HepG2 (cell line): ENCODE measurements around the gene LNX2. TPM values are rescaled to one million over a fixed set of nuclear protein-coding genes. Genes with fewer than 3 reads are reported as not detected.

ENCODE experiments used
- CC2D1A ChIP-seq: sonication (generic); formaldehyde crosslinking; IDR thresholded peaks from 2 replicates; pipeline ENCODE4 v1.8.1; 2023; ENCODE audit warnings: mild to moderate bottlenecking, missing genetic modification reagents
- CREM ChIP-seq, 2 experiments: sonication (generic) in 1 of 2; formaldehyde crosslinking in 1 of 2; IDR thresholded peaks; 2 replicates each; pipeline versions ENCODE4 v1.4.0 to v1.6.1; 2016 to 2020; ENCODE audit warnings: antibody characterized with exemption in 1 of 2, mild to moderate bottlenecking in 1 of 2, missing genetic modification reagents in 1 of 2
- ETV5 ChIP-seq: IDR thresholded peaks from 2 replicates; pipeline ENCODE4 v1.6.1; 2018; ENCODE audit warnings: missing biosample characterization, missing genetic modification reagents, inconsistent platforms, borderline replicate concordance
- GTF2F1 ChIP-seq: fragments of 150-350 bp; IDR thresholded peaks from 2 replicates; pipeline ENCODE4 v1.6.1; 2014; ENCODE audit warnings: low read length
- ISX ChIP-seq: sonication (generic); formaldehyde crosslinking; conservative IDR thresholded peaks from 2 replicates; pipeline ENCODE4 v1.5.0; 2020; ENCODE audit warnings: missing genetic modification reagents
- MED1 ChIP-seq: sonication (generic); formaldehyde crosslinking; IDR thresholded peaks from 2 replicates; pipeline ENCODE4 v1.4.0; 2020; ENCODE audit warnings: missing genetic modification reagents
- MTA3 ChIP-seq: sonication (generic); formaldehyde crosslinking; IDR thresholded peaks from 2 replicates; pipeline ENCODE4 v1.4.0; 2020; ENCODE audit warnings: missing genetic modification reagents
- NFE2 ChIP-seq: sonication (generic); formaldehyde crosslinking; IDR thresholded peaks from 2 replicates; pipeline ENCODE4 v1.4.0; 2020; ENCODE audit warnings: missing genetic modification reagents
- PPARG ChIP-seq: conservative IDR thresholded peaks from 2 replicates; pipeline ENCODE4 v1.6.1; 2016; ENCODE audit warnings: missing biosample characterization, missing genetic modification reagents
- RAD51 ChIP-seq: fragments of 450-650 bp; IDR thresholded peaks from 2 replicates; pipeline ENCODE4 v1.6.1; 2016; ENCODE audit warnings: borderline replicate concordance
- RARA ChIP-seq: IDR thresholded peaks from 2 replicates; pipeline ENCODE4 v1.6.1; 2016; ENCODE audit warnings: missing genetic modification reagents, missing compliant biosample characterization
- SKI ChIP-seq: fragments of 450-650 bp; IDR thresholded peaks from one replicate; pipeline ENCODE4 v1.6.1; 2018; ENCODE audit warnings: mild to moderate bottlenecking; ENCODE audit not compliant: partially characterized antibody
- THAP11 ChIP-seq: IDR thresholded peaks from 2 replicates; pipeline ENCODE4 v1.6.1; 2016; ENCODE audit warnings: missing biosample characterization, missing genetic modification reagents
- ZFP62 ChIP-seq: sonication (generic); formaldehyde crosslinking; IDR thresholded peaks from 2 replicates; pipeline ENCODE4 v1.4.0; 2020; ENCODE audit warnings: missing genetic modification reagents
- ZGPAT ChIP-seq: IDR thresholded peaks from 2 replicates; pipeline ENCODE4 v1.6.1; 2016; ENCODE audit warnings: mild to moderate bottlenecking
- ZMYM2 ChIP-seq: sonication (generic); formaldehyde crosslinking; IDR thresholded peaks from 2 replicates; pipeline ENCODE4 v1.8.0; 2022; ENCODE audit warnings: mild to moderate bottlenecking, missing genetic modification reagents
- ZNF18 ChIP-seq: sonication (generic); formaldehyde crosslinking; IDR thresholded peaks from 2 replicates; pipeline ENCODE4 v1.8.0; 2022; ENCODE audit warnings: mild to moderate bottlenecking, missing genetic modification reagents; ENCODE audit not compliant: insufficient replicate concordance
- ZNF614 ChIP-seq: IDR thresholded peaks from 2 replicates; pipeline ENCODE4 v1.6.1; 2018; ENCODE audit warnings: missing biosample characterization, missing genetic modification reagents, inconsistent platforms, borderline replicate concordance
- ZNF674 ChIP-seq: sonication (generic); formaldehyde crosslinking; IDR thresholded peaks from 2 replicates; pipeline ENCODE4 v1.5.0; 2020; ENCODE audit warnings: low read depth, mild to moderate bottlenecking, missing genetic modification reagents
- ZNF768 ChIP-seq: sonication (generic); formaldehyde crosslinking; IDR thresholded peaks from 2 replicates; pipeline ENCODE4 v1.4.0; 2020; ENCODE audit warnings: missing genetic modification reagents
- ZNF839 ChIP-seq: sonication (generic); formaldehyde crosslinking; IDR thresholded peaks from 2 replicates; pipeline ENCODE4 v1.4.0; 2020; ENCODE audit warnings: missing genetic modification reagents, mild to moderate bottlenecking, borderline replicate concordance
- ZSCAN22 ChIP-seq: sonication (generic); formaldehyde crosslinking; IDR thresholded peaks from 2 replicates; pipeline ENCODE4 v1.4.0; 2020; ENCODE audit warnings: mild to moderate bottlenecking, missing genetic modification reagents
- polyA plus RNA-seq, 8 experiments: library from polyadenylated mRNA; depleted of rRNA in 3 of 8; stranded (reverse) in 7 of 8; unstranded in 1 of 8; fragments of >200 nt; fragmentation: Illumina TruSeq in 4 of 8; extraction: Trizol in 4 of 8; gene quantifications; 2 replicates each; pipeline versions ENCODE4 v1.2.1 to v1.2.3, GENCODE V29; 2011 to 2016; ENCODE audit warnings: low read depth in 4 of 8, missing spikeins in 1 of 8, mixed read lengths in 1 of 8; ENCODE audit not compliant: insufficient read depth in 1 of 8
- total RNA-seq, 5 experiments: library from RNA; depleted of rRNA; stranded (reverse); fragments of >200 nt; fragmentation: Illumina TruSeq; extraction: Trizol; gene quantifications; 2 replicates each; pipeline ENCODE4 v1.2.3, GENCODE V29; 2016; ENCODE audit warnings: low read depth in 1 of 5
- TF ChIP-seq, protein P1 (sequence below), 2 experiments: sonication (generic) in 1 of 2; formaldehyde crosslinking in 1 of 2; IDR thresholded peaks; 2 replicates each; pipeline versions ENCODE4 v1.4.0 to v1.6.1; 2018 to 2020; ENCODE audit warnings: missing genetic modification reagents in 2 of 2, borderline replicate concordance in 1 of 2, low read depth in 1 of 2, mild to moderate bottlenecking in 1 of 2, missing biosample characterization in 1 of 2
- TF ChIP-seq, protein P2 (sequence below): sonication (generic); formaldehyde crosslinking; IDR thresholded peaks from 2 replicates; pipeline ENCODE4 v1.4.0; 2020; ENCODE audit warnings: missing genetic modification reagents, mild to moderate bottlenecking, borderline replicate concordance

LNX2 gene
- total and polyA plus RNA-seq, 2 of the 13 experiments (the other 11 are each of a cell fraction or from before 2014, with no cell fraction given): 9.2 to 9.7 TPM

GRCh38 chr13:27625839-27626238 lies 5.5 kb upstream of the LNX2 start (continued):
- TF ChIP-seq ZMYM2 (no peak), GTF2F1 (no peak), ZSCAN22 (no peak), RAD51 (no peak), ZNF614 (peak; percentile 54; the same call in 1 of the 2 replicates), RARA (CRISPR knock-in tag) (peak; percentile 68), THAP11 (CRISPR knock-in tag) (0 out of 2 replicates have a peak, but pooled peaks have one; percentile 15), NFE2 (no peak), CREM (IDR thresholded peaks at IDR 0.05) (peak; percentile 76), CREM (CRISPR knock-in tag; IDR thresholded peaks at IDR 0.05) (no peak), CC2D1A (CRISPR knock-in tag) (no peak), SKI (no peak), ISX (no peak), MED1 (CRISPR knock-in tag) (peak; percentile 88), ZFP62 (no peak), ZGPAT (CRISPR knock-in tag) (peak; percentile 58; the same call in 1 of the 2 replicates), ZNF674 (no peak), ZNF18 (CRISPR knock-in tag) (peak; percentile 27), ZNF768 (no peak), PPARG (CRISPR knock-in tag) (peak; percentile 50; the same call in 1 of the 2 replicates), MTA3 (CRISPR knock-in tag) (no peak), ZNF839 (CRISPR knock-in tag) (no peak), ETV5 (CRISPR knock-in tag) (peak; percentile 39; the same call in 1 of the 2 replicates)
- TF ChIP-seq, protein P1, sequence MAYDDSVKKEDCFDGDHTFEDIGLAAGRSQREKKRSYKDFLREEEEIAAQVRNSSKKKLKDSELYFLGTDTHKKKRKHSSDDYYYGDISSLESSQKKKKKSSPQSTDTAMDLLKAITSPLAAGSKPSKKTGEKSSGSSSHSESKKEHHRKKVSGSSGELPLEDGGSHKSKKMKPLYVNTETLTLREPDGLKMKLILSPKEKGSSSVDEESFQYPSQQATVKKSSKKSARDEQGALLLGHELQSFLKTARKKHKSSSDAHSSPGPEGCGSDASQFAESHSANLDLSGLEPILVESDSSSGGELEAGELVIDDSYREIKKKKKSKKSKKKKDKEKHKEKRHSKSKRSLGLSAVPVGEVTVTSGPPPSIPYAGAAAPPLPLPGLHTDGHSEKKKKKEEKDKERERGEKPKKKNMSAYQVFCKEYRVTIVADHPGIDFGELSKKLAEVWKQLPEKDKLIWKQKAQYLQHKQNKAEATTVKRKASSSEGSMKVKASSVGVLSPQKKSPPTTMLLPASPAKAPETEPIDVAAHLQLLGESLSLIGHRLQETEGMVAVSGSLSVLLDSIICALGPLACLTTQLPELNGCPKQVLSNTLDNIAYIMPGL (CRISPR knock-in tag; IDR thresholded peaks at IDR 0.05; ENCODE audit: borderline replicate concordance in 1 of 2, low read depth in 1 of 2): 0 out of 4 replicates have a peak, but pooled peaks of 1 of the 2 experiments have one; percentile 25
- TF ChIP-seq, protein P2, sequence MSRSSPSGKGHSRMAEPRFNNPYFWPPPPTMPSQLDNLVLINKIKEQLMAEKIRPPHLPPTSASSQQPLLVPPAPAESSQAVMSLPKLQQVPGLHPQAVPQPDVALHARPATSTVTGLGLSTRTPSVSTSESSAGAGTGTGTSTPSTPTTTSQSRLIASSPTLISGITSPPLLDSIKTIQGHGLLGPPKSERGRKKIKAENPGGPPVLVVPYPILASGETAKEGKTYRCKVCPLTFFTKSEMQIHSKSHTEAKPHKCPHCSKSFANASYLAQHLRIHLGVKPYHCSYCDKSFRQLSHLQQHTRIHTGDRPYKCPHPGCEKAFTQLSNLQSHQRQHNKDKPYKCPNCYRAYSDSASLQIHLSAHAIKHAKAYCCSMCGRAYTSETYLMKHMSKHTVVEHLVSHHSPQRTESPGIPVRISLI (CRISPR knock-in tag): 0 out of 2 replicates have a peak, but pooled peaks have one; percentile 20
